ENCODE measurements around the gene ICAM5.
A peak's percentile ranks its signal among the peaks of the same experiment; 100 is the strongest.
"Not testable (repeated sequence)": the region's sequence is repeated elsewhere in the genome, so short reads cannot be mapped to it uniquely, and the experiment has no call there.

Gene ICAM5

DNA sequence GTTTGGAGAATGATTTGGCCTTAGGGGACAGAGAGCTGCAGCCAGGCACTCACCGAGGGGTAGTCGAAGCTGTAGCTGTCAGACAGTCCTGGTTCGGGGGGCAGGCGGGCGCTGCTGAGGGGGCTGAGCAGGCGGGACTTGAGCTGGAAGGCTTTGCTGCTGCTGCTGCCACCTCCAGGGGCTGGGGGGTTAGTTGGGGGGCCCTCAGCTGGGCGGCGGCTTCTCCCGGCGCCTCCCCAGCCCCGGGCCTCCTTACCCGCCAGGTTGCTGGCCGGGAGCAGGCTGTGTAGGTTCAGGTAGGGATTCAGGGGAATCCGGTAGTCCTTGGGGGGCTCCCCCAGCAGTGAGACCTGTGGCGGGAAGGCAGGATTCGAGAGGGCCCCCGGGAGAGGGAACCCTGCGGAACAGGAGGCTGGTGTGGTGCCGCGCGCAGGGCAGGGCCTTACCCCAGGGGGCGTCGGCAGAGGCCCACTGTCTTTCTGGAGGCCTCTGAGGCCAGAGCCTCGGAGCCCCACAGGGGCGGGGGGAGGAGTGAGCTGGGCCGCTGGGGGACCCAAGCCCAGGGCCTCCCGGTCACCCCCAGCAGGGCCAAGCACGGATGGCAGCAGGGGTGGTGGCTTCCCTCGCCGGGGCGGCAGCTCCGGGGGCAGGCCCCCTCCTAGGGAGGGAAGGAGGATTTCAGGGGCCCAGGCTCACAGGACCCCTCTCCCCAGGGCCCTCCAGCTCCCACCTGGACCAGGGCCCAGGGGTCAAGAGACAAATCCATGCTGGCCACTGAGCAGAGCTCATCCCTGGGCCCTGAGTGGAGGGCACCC is 31.1 kb downstream of the ICAM5 start:
- DNase-seq (ENCODE audit: low read depth, low spot score), result no peak

GRCh38 chr19:10321417-10321797 is 31.7 kb downstream of the ICAM5 start:
- DNase-seq (ENCODE audit: low read depth, low spot score), result no peak

DNA sequence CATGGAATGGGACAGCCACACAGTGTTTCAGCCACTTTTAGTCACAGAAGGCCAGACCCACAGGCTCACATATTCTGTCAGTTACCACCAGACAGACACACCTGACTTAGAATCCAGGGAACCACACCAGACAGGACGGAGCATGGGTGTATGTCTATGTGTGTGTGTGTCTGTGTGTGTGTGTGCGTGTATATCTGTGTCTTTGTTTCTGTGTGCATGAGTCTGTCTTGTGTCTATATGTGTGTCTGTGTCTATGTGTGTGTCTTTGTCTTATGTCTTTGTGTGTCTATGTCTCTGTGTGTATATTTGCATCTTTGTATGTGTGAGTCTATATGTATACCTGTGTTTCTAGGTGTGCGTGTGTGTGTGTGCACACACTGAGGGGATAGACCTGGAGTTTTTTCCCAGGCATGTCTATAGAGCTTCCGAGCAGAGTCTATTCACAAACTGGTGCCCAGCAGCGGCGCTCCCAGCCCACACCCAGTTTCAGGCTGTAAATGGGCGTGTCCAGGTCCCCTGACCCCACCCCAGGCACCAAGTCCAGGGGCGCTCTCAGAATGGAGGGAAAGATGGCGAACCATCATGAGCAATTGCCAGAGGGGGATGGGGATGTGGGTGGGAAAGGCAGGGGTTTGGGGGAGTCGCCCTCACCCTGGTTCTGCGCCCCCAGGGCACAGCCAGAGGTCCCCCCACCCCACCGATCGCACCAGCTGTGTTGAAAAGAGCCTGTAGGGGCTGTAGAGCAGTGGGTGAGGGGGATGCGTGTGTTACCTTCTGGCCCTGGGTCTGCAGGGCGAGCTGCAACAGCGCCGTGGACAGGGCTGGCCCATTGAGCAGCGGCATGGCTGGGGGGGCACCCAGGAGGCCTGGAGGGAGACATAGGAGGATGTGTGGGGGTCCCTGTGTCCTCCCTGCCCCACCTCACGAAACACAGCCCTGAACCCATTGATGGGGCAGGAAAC is 32.4 kb downstream of the ICAM5 start:
- no peak for DNase-seq (ENCODE audit: low read depth, low spot score)

- DNase-seq (ENCODE audit: low read depth, low spot score), result no peak
These were observed 36.0 kb downstream of the ICAM5 start for GRCh38 chr19:10325732-10326131.

DNA sequence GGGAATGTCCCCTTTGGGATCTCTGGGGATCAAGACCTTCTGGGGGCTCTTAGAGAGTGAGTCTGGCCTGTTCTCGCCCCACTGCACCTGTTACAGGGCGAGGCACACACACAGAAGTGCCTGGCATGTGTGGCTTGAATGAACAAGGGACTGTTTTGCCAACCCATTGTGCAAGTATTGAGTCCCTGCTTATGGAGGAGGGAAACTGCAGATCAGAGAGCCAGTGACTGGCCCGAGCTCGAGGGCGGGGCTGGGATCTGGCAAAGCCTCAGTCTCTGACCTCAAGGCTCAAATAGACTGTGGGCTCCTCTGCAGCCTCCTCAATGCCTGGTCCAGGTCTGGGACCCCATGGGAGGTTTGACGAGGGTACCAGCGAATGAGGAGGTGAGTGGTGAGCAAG is 38.0 kb downstream of the ICAM5 start:
- DNase-seq (ENCODE audit: low read depth, low spot score), result no peak

DNA sequence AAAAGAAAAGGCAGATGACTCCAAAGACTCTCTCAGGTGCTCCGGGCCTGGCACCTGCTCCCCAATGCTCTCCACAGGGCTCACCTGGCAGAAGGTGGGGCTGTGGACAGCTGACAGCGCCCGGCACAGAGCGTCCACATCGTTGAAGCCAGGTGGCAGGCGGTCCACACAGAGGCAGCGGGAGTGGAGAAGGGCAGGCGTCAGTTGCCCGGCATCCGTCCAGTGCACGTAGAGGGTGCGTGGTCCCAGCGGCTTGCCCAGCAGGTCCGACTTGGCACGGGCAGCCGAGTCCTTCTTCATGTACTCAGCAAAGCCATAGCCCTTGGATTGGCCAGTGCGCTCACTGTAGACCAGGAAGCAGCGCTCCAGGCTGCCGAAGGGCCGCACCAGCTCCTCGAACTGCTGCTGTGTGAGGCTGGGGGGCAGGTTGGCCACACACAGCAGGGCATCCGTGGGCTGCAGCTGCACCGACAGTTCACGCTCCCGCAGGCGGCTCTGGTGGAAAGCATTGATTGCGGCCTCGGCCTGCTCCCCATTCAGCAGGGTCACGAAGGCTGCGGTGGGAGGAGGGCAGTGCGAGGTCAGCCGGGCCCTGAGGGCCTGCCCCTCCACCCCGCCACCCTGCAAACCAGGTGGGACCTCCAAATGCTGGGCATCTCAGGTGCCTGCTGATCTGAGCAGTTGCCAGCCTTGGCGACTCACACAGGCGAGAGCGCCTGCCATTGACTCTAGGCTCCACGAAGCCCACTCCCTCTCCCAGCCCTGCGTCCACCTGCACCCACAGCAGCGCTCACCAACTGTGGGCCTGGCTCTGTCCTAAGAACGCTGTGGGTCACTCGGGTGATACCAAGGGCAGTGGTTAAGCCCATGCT is 39.0 kb downstream of the ICAM5 start:
- no peak for DNase-seq (ENCODE audit: low read depth, low spot score)

DNA sequence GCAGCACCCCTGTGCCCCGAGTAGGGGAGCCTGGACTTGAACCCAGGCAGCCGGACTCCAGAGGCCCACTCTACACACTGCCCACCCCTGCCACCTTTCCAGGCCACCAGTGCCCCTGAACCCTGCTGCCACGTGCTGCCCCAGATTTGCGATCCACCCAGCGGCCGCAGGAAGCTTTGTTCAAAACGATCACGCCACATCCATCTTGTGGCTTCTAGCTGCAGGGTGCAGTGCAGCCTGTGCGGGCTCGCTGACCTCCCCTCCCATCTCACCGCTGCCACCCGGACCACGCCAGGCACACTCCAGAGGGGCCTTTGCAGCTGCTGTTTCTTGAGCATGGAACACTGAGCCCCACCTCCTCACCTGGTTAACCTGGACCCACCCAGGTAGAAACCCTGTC is 39.8 kb downstream of the ICAM5 start:
- no peak for DNase-seq (ENCODE audit: low read depth, low spot score)

DNA sequence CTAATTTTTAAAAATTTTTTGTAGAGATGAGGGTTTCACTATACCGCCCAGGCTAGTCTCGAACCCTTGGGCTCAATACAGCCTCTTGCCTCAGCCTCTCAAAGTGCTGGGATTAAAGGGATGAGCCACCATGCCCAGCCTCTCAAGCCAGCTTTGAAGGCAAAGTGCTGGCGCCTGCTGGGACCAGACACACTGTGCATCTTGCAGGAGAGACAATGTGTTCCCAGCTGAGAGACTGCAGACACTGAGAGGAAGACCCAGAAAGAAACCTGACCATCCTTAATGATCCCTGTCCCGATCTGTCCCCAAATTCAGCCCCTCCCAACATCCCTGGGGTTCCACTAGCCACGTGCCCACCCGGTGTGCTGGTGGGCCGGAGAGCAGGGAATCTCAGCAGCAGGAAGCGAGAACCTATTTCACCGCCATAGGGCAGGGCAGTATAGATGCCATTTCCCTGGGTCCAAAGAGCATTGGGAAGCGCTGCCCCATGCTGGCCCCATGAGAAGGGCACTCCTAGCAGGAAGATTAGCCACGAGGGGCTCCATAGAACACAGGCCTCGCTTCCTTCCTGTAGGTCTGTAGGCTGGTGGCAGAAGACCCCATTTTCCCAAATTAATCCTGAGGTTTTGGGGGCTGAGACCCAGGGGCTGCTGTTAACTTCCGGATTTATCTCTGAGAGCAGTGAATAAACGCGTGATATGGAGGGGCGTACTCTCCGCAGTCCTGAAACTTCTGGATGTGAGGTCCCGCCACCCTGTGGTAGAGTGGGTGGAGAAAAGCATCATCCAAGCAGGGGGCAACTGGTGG is 42.6 kb downstream of the ICAM5 start:
- DNase-seq (ENCODE audit: low read depth, low spot score), result no peak

- peak; percentile 93 for DNase-seq (ENCODE audit: low read depth, low spot score)
These were observed 43.4 kb downstream of the ICAM5 start, which contains the start of gene RAVER1 for GRCh38 chr19:10332965-10333757. Gene RAVER1, minus strand, starts transcription at chr19:10333529. Its CDS starts 22 bp downstream, at chr19:10333507.

GRCh38 chr19:10333758-10334587 is 44.2 kb downstream of the ICAM5 start:
- DNase-seq (ENCODE audit: low read depth, low spot score), result no peak

- DNase-seq (ENCODE audit: low read depth, low spot score), result no peak
These were observed 45.0 kb downstream of the ICAM5 start for GRCh38 chr19:10334588-10335351.

DNA sequence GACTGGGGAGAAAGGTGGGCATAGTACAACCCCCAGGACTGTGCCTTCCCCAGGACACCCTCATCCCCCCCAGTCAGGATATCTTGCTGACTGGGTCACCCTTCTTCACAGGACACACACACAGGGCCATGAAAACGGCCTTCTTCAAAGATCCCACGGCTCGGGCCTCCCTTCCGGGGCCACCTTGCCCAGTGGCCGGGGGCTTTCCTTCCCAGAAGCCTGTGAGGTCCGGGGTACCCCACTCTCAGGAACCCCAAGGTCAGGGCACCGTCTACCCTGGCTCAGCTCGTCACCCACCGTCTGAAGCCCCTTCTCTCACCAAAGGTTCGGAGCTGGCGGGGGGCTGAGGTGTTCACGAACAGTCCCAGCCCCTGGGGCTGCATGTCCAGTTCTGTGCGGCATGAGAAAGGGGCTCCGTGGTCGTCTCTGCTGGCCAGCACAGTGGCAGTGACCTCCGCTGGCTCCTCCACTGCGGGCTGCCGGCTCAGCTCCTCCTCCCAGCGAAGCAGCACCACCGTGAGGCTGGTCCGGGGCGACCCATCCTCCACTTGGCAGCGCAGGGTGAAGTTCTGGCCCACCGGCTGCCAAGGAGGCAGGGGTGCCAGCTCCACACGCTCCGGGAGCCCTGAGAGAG is 45.7 kb downstream of the ICAM5 start:
- no peak for DNase-seq (ENCODE audit: low read depth, low spot score)

- DNase-seq (ENCODE audit: low read depth, low spot score), result not testable (repeated sequence)
These were observed 47.0 kb downstream of the ICAM5 start for GRCh38 chr19:10336725-10337124.

- DNase-seq (ENCODE audit: low read depth, low spot score), result no peak
These were observed 49.2 kb downstream of the ICAM5 start for GRCh38 chr19:10338940-10339339.

DNA sequence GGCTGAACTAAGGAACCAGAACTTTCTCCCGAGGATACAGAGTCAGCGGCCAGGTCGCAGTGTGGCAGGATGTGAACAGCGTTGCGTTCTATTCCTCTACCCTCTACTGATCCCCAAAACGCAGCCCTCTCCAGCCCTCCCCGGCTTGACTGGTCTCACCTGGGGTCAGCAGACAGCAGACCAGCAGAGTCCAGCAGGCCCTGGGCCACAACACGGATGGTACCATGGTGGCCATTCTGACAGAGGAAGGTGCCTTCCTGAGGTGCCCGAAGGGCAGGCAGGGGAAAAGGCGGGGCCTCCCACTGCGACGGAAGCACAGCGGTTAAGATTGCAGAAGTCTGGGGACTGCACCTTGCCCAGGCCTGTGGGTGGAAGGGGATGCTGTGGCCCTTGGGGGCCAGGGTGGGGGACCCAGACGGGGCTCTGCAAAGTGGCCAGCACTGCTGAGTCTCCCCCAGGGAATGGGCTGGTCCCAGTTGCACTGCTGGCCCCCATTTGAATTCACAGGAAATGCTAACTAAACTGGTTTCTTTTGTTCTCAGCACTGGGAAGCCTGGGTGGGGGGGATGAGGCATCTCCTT is 49.7 kb downstream of the ICAM5 start, which contains the start of gene ICAM3:
TSS of gene ICAM3 (minus strand) at position 245 of the 581 bp plus-strand sequence. CDS start at position 235, 10 bp downstream.
- peak; percentile 37 for DNase-seq (ENCODE audit: low read depth, low spot score)

- DNase-seq (ENCODE audit: low read depth, low spot score), result no peak
These were observed 50.2 kb downstream of the ICAM5 start for GRCh38 chr19:10339977-10340376.

GRCh38 chr19:10343495-10343894 is 53.7 kb downstream of the ICAM5 start:
- no peak for DNase-seq (ENCODE audit: low read depth, low spot score)

Measured in activated CD4-positive, CD25-positive, alpha-beta regulatory T cell treated with anti-CD3 and anti-CD28 coated beads, Interleukin-2, amount 50 U/mL, for 16 hours (primary cell).